MM.1S (cell line): Measurements from ENCODE around the gene PDCD1.

Experiments
- EZH2 ChIP-seq: fragments of 300-600 bp; sonication (generic); optimal IDR thresholded peaks from 2 replicates; pipeline ENCODE3; 2017; ENCODE audit warnings: low read depth, mild to moderate bottlenecking, antibody characterized with exemption, low read length, mixed read lengths
- EZH2phosphoT487 ChIP-seq: fragments of 300-600 bp; sonication (generic); IDR thresholded peaks from 2 replicates; pipeline ENCODE4 v1.6.1; 2018; ENCODE audit warnings: antibody characterized with exemption, low read length
- TF ChIP-seq, protein P1 (sequence below): fragments of 300-600 bp; sonication (generic); IDR thresholded peaks from 2 replicates; pipeline ENCODE4 v1.5.1; 2016; ENCODE audit warnings: antibody characterized with exemption, low read length, mixed read lengths

- TF ChIP-seq, protein P1, sequence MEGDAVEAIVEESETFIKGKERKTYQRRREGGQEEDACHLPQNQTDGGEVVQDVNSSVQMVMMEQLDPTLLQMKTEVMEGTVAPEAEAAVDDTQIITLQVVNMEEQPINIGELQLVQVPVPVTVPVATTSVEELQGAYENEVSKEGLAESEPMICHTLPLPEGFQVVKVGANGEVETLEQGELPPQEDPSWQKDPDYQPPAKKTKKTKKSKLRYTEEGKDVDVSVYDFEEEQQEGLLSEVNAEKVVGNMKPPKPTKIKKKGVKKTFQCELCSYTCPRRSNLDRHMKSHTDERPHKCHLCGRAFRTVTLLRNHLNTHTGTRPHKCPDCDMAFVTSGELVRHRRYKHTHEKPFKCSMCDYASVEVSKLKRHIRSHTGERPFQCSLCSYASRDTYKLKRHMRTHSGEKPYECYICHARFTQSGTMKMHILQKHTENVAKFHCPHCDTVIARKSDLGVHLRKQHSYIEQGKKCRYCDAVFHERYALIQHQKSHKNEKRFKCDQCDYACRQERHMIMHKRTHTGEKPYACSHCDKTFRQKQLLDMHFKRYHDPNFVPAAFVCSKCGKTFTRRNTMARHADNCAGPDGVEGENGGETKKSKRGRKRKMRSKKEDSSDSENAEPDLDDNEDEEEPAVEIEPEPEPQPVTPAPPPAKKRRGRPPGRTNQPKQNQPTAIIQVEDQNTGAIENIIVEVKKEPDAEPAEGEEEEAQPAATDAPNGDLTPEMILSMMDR = no peak
- TF ChIP-seq EZH2 (no peak), EZH2phosphoT487 (no peak)
Observed at GRCh38 chr2:241898463-241899270, 40.0 kb upstream of the PDCD1 start.
